Adrenal gland (tissue), 5 donors: ENCODE results near the gene UBASH3B.

Source experiments
- POLR2A ChIP-seq, 2 donors: fragments of 450-650 bp; IDR thresholded peaks; one replicate each; pipeline ENCODE4 v1.6.1; 2017; ENCODE audit warnings: antibody characterized with exemption in 2 of 2, mild to moderate bottlenecking in 2 of 2, moderate library complexity in 1 of 2
- TF ChIP-seq, protein P1 (sequence below), 6 experiments: fragments of 450-650 bp in 4 of 6; fragments of 200-600 bp in 2 of 6; sonication (generic) in 1 of 6; IDR thresholded peaks; 1 replicate in 5 of 6; 2 replicates in 1 of 6; pipeline versions ENCODE4 v1.5.1 to v1.8.0; 2016 to 2021; ENCODE audit warnings: antibody characterized with exemption in 6 of 6, mild to moderate bottlenecking in 2 of 6, moderate library complexity in 1 of 6
- donor health status: DM: no; HTN: no; CAD: no.

DNA sequence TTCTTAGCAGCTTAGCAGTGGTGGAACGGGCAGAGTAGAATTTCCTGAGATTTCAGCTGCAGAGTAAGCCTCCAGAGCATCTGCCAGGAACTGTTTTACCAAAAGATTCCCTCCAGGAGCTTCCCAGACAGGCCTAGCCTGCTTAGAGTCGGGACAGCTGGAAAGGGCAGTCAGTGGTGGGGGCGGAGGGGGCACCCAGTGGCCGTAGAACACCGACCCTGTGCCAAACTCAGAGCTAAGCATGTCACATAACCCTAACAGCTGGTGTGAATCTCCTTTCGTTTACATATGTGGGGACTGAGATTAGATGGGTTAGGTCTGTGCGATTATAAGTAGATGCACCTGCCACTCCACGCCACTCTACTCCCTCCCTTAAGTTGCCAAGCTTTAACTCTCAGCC is 102.8 kb downstream of the UBASH3B start:
- TF ChIP-seq, protein P1, sequence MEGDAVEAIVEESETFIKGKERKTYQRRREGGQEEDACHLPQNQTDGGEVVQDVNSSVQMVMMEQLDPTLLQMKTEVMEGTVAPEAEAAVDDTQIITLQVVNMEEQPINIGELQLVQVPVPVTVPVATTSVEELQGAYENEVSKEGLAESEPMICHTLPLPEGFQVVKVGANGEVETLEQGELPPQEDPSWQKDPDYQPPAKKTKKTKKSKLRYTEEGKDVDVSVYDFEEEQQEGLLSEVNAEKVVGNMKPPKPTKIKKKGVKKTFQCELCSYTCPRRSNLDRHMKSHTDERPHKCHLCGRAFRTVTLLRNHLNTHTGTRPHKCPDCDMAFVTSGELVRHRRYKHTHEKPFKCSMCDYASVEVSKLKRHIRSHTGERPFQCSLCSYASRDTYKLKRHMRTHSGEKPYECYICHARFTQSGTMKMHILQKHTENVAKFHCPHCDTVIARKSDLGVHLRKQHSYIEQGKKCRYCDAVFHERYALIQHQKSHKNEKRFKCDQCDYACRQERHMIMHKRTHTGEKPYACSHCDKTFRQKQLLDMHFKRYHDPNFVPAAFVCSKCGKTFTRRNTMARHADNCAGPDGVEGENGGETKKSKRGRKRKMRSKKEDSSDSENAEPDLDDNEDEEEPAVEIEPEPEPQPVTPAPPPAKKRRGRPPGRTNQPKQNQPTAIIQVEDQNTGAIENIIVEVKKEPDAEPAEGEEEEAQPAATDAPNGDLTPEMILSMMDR (IDR thresholded peaks at IDR 0.05), result no peak
- TF ChIP-seq POLR2A (IDR thresholded peaks at IDR 0.05), result no peak
